HepG2 (cell line): Measurements from ENCODE around the gene CCDC196. TPM values are rescaled to one million over a fixed set of nuclear protein-coding genes. Genes with fewer than 3 reads are reported as not detected.

Experiments
- ARNT ChIP-seq: fragments of 450-650 bp; IDR thresholded peaks from 2 replicates; pipeline ENCODE4 v1.6.1; 2017
- IKZF1 ChIP-seq: fragments of 450-650 bp; IDR thresholded peaks from 2 replicates; pipeline ENCODE4 v1.7.1; 2016
- KAT7 ChIP-seq: IDR thresholded peaks from 2 replicates; pipeline ENCODE4 v1.6.1; 2018; ENCODE audit warnings: borderline replicate concordance, missing compliant biosample characterization
- KDM6A ChIP-seq: IDR thresholded peaks from 2 replicates; pipeline ENCODE4 v1.6.1; 2016; ENCODE audit warnings: low read depth
- MEF2D ChIP-seq: sonication (generic); formaldehyde crosslinking; IDR thresholded peaks from 2 replicates; pipeline ENCODE4 v1.5.1; 2020; ENCODE audit warnings: mild to moderate bottlenecking, missing genetic modification reagents
- MYNN ChIP-seq: sonication (generic); formaldehyde crosslinking; IDR thresholded peaks from 2 replicates; pipeline ENCODE4 v1.4.0; 2020; ENCODE audit warnings: mild to moderate bottlenecking, low read depth, missing genetic modification reagents
- NFE2 ChIP-seq: sonication (generic); formaldehyde crosslinking; IDR thresholded peaks from 2 replicates; pipeline ENCODE4 v1.4.0; 2020; ENCODE audit warnings: missing genetic modification reagents
- RELA ChIP-seq: sonication (generic); formaldehyde crosslinking; IDR thresholded peaks from 2 replicates; pipeline ENCODE4 v1.4.0; 2020; ENCODE audit warnings: missing genetic modification reagents
- TRIM24 ChIP-seq: sonication (generic); formaldehyde crosslinking; IDR thresholded peaks from 2 replicates; pipeline ENCODE4 v1.8.0; 2022; ENCODE audit warnings: mild to moderate bottlenecking, missing genetic modification reagents
- U2AF2 ChIP-seq: fragments of 200-400 bp; formaldehyde crosslinking; IDR thresholded peaks from 2 replicates; pipeline ENCODE4 v1.6.1; 2017; ENCODE audit warnings: low read depth, mild to moderate bottlenecking, low read length
- ZFP90 ChIP-seq: sonication (generic); formaldehyde crosslinking; IDR thresholded peaks from 2 replicates; pipeline ENCODE4 v1.8.0; 2022; ENCODE audit warnings: missing genetic modification reagents, mild to moderate bottlenecking, inconsistent platforms, borderline replicate concordance
- polyA plus RNA-seq, 8 experiments: library from polyadenylated mRNA; depleted of rRNA in 3 of 8; stranded (reverse) in 7 of 8; unstranded in 1 of 8; fragments of >200 nt; fragmentation: Illumina TruSeq in 4 of 8; extraction: Trizol in 4 of 8; gene quantifications; 2 replicates each; pipeline versions ENCODE4 v1.2.1 to v1.2.3, GENCODE V29; 2011 to 2016; ENCODE audit warnings: low read depth in 4 of 8, missing spikeins in 1 of 8, mixed read lengths in 1 of 8; ENCODE audit not compliant: insufficient read depth in 1 of 8
- total RNA-seq, 5 experiments: library from RNA; depleted of rRNA; stranded (reverse); fragments of >200 nt; fragmentation: Illumina TruSeq; extraction: Trizol; gene quantifications; 2 replicates each; pipeline ENCODE4 v1.2.3, GENCODE V29; 2016; ENCODE audit warnings: low read depth in 1 of 5
- TF ChIP-seq, protein P1 (sequence below): sonication (generic); formaldehyde crosslinking; IDR thresholded peaks from 2 replicates; pipeline ENCODE4 v1.4.0; 2020; ENCODE audit warnings: mild to moderate bottlenecking, missing genetic modification reagents
- TF ChIP-seq, protein P2 (sequence below): sonication (generic); formaldehyde crosslinking; IDR thresholded peaks from 2 replicates; pipeline ENCODE4 v1.8.1; 2022; ENCODE audit warnings: low read depth, mild to moderate bottlenecking, missing genetic modification reagents
- TF ChIP-seq, protein P3 (sequence below): sonication (generic); formaldehyde crosslinking; IDR thresholded peaks from 2 replicates; pipeline ENCODE4 v1.4.0; 2020; ENCODE audit warnings: low read depth, missing genetic modification reagents
- TF ChIP-seq, protein P4 (sequence below): IDR thresholded peaks from 2 replicates; pipeline ENCODE4 v1.6.1; 2016
- TF ChIP-seq, protein P5 (sequence below): sonication (generic); formaldehyde crosslinking; IDR thresholded peaks from 2 replicates; pipeline ENCODE4 v1.4.0; 2020; ENCODE audit warnings: missing genetic modification reagents, borderline replicate concordance
- TF ChIP-seq, protein P6 (sequence below): sonication (generic); formaldehyde crosslinking; IDR thresholded peaks from 2 replicates; pipeline ENCODE4 v1.5.1; 2020; ENCODE audit warnings: missing genetic modification reagents, mild to moderate bottlenecking, borderline replicate concordance

Gene CCDC196
- total and polyA plus RNA-seq, 2 of the 13 experiments (the other 11 are each of a cell fraction or from before 2014, with no cell fraction given) = not detected

DNA sequence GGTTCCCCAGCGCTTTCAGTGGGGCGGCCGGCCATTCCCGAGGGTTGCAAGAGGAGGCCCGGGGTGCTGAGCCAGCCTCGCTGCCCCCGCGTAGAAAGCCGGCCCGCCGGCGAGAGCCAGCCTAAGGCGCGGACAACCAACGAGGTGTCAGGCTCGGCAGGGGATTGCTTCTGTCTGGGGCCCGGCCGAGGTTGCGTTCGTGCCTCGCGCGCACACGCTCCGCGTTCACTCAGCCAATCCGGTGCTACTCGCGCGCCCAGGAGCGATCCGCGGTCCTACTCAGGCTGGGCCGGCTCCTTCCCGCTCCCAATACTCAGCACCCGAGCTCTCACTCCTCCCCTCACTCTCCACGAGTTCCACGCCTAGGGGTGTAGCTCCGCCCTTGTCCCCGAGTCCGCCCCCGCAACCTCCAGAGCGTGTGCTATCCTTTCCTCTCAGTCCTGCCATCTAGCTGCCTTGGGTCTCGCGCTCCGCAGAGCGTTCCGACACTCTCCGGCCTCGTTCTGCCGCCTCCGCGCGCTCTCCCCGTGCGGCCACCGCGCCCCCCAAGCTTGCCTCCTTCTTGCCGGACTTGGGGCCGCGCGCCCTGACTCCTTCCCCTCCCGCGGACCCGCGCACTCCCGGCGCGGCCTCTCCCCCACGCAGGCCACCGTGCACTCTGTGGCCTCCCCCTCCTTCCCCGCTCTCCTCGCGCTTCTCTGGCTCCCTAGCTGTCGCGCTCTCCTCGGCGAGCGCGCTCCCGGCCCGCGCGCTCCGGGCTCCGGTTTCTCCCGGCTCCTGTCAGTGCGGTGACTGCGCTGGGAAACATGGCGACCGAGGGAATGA is 21.8 kb downstream of the CCDC196 start, which contains the start of gene GPHN (continued):
- TF ChIP-seq, protein P1, sequence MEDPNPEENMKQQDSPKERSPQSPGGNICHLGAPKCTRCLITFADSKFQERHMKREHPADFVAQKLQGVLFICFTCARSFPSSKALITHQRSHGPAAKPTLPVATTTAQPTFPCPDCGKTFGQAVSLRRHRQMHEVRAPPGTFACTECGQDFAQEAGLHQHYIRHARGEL (CRISPR knock-in tag) = no peak
- TF ChIP-seq, protein P2, sequence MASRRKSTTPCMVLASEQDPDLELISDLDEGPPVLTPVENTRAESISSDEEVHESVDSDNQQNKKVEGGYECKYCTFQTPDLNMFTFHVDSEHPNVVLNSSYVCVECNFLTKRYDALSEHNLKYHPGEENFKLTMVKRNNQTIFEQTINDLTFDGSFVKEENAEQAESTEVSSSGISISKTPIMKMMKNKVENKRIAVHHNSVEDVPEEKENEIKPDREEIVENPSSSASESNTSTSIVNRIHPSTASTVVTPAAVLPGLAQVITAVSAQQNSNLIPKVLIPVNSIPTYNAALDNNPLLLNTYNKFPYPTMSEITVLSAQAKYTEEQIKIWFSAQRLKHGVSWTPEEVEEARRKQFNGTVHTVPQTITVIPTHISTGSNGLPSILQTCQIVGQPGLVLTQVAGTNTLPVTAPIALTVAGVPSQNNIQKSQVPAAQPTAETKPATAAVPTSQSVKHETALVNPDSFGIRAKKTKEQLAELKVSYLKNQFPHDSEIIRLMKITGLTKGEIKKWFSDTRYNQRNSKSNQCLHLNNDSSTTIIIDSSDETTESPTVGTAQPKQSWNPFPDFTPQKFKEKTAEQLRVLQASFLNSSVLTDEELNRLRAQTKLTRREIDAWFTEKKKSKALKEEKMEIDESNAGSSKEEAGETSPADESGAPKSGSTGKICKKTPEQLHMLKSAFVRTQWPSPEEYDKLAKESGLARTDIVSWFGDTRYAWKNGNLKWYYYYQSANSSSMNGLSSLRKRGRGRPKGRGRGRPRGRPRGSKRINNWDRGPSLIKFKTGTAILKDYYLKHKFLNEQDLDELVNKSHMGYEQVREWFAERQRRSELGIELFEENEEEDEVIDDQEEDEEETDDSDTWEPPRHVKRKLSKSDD (CRISPR knock-in tag) = peak; percentile 75
- TF ChIP-seq, protein P3, sequence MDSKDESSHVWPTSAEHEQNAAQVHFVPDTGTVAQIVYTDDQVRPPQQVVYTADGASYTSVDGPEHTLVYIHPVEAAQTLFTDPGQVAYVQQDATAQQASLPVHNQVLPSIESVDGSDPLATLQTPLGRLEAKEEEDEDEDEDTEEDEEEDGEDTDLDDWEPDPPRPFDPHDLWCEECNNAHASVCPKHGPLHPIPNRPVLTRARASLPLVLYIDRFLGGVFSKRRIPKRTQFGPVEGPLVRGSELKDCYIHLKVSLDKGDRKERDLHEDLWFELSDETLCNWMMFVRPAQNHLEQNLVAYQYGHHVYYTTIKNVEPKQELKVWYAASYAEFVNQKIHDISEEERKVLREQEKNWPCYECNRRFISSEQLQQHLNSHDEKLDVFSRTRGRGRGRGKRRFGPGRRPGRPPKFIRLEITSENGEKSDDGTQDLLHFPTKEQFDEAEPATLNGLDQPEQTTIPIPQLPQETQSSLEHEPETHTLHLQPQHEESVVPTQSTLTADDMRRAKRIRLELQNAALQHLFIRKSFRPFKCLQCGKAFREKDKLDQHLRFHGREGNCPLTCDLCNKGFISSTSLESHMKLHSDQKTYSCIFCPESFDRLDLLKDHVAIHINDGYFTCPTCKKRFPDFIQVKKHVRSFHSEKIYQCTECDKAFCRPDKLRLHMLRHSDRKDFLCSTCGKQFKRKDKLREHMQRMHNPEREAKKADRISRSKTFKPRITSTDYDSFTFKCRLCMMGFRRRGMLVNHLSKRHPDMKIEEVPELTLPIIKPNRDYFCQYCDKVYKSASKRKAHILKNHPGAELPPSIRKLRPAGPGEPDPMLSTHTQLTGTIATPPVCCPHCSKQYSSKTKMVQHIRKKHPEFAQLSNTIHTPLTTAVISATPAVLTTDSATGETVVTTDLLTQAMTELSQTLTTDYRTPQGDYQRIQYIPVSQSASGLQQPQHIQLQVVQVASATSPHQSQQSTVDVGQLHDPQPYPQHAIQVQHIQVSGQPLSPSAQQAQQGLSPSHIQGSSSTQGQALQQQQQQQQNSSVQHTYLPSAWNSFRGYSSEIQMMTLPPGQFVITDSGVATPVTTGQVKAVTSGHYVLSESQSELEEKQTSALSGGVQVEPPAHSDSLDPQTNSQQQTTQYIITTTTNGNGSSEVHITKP (CRISPR knock-in tag) = peak; percentile 23; the same call in 1 of the 2 replicates
- peak; percentile 58; the same call in 1 of the 2 replicates for TF ChIP-seq MEF2D (CRISPR knock-in tag)
- no peak for TF ChIP-seq KDM6A (CRISPR knock-in tag)
- no peak for TF ChIP-seq NFE2 (CRISPR knock-in tag)
- TF ChIP-seq IKZF1 = no peak
- no peak for TF ChIP-seq TRIM24 (CRISPR knock-in tag)
- TF ChIP-seq, protein P4, sequence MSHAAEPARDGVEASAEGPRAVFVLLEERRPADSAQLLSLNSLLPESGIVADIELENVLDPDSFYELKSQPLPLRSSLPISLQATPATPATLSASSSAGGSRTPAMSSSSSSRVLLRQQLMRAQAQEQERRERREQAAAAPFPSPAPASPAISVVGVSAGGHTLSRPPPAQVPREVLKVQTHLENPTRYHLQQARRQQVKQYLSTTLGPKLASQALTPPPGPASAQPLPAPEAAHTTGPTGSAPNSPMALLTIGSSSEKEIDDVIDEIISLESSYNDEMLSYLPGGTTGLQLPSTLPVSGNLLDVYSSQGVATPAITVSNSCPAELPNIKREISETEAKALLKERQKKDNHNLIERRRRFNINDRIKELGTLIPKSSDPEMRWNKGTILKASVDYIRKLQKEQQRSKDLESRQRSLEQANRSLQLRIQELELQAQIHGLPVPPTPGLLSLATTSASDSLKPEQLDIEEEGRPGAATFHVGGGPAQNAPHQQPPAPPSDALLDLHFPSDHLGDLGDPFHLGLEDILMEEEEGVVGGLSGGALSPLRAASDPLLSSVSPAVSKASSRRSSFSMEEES = peak; percentile 59; the same call in 1 of the 2 replicates
- TF ChIP-seq, protein P5, sequence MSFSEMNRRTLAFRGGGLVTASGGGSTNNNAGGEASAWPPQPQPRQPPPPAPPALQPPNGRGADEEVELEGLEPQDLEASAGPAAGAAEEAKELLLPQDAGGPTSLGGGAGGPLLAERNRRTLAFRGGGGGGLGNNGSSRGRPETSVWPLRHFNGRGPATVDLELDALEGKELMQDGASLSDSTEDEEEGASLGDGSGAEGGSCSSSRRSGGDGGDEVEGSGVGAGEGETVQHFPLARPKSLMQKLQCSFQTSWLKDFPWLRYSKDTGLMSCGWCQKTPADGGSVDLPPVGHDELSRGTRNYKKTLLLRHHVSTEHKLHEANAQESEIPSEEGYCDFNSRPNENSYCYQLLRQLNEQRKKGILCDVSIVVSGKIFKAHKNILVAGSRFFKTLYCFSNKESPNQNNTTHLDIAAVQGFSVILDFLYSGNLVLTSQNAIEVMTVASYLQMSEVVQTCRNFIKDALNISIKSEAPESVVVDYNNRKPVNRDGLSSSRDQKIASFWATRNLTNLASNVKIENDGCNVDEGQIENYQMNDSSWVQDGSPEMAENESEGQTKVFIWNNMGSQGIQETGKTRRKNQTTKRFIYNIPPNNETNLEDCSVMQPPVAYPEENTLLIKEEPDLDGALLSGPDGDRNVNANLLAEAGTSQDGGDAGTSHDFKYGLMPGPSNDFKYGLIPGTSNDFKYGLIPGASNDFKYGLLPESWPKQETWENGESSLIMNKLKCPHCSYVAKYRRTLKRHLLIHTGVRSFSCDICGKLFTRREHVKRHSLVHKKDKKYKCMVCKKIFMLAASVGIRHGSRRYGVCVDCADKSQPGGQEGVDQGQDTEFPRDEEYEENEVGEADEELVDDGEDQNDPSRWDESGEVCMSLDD (CRISPR knock-in tag) = no peak
- TF ChIP-seq, protein P6, sequence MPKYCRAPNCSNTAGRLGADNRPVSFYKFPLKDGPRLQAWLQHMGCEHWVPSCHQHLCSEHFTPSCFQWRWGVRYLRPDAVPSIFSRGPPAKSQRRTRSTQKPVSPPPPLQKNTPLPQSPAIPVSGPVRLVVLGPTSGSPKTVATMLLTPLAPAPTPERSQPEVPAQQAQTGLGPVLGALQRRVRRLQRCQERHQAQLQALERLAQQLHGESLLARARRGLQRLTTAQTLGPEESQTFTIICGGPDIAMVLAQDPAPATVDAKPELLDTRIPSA = peak; percentile 64; the same call in 1 of the 2 replicates
- no peak for TF ChIP-seq RELA (CRISPR knock-in tag)
- TF ChIP-seq ARNT = no peak
- TF ChIP-seq MYNN (CRISPR knock-in tag) = no peak
- TF ChIP-seq U2AF2 = 0 out of 2 replicates have a peak, but pooled peaks have one; percentile 52
- TF ChIP-seq ZFP90 (CRISPR knock-in tag) = peak; percentile 60; the same call in 1 of the 2 replicates
- TF ChIP-seq KAT7 (CRISPR knock-in tag) = no peak; the same call in 1 of the 2 replicates
